HG03565 (cell line): ENCODE data around the gene NBEAL2.
"Not testable (repeated sequence)": the region's sequence is repeated elsewhere in the genome, so short reads cannot be mapped to it uniquely, and the experiment has no call there.

Source experiments
- ATAC-seq: cut with Tn5 transposase; IDR thresholded peaks from one replicate; pipeline ENCODE4 v1.9.1; 2021; ENCODE audit warnings: mild to moderate bottlenecking, moderate library complexity; ENCODE audit not compliant: unreplicated experiment

Gene NBEAL2

DNA sequence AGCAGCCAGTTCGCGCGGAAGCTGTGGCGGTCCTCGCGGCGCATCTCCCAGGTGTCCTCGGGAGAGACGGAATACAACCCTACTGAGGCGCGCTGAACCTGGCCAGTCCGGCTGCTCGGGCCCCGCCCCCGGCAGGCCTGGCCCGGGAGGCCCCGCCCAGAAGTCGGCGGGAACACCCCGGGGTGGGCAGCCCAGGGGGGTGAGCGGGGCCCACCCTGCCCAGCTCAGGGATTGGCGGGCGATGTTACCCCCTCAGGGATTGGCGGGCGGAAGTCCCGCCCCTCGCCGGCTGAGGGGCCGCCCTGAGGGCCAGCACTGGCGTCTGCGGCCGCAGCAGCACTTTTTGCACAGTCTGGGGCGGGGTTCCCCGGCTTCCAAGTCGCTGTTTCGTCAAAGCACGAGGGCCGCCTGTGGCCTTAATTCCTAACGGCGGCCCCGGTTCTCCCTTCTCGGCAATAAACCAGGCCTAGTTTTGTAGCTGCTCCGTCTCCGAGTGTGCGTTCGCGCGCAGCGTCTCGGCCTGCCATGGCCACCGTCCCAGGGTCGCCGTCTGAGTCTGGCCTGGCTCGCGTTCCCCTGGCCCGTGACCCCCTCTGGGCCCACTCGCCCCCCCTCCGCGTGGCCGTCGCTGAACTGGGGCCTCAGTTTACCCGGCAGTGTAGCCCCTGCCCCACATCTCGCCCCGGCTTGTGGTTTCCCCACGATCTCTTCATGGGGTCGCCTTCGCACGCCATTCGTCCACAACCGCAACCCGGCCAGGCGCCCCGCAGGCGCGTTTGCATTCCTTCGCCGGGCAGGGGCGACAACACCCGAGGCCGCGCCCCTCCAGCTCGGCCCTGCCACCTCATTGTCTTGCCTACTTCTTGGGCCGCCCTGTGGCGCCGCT lies 30.0 kb downstream of the NBEAL2 start:
- ATAC-seq, result peak; percentile 61

DNA sequence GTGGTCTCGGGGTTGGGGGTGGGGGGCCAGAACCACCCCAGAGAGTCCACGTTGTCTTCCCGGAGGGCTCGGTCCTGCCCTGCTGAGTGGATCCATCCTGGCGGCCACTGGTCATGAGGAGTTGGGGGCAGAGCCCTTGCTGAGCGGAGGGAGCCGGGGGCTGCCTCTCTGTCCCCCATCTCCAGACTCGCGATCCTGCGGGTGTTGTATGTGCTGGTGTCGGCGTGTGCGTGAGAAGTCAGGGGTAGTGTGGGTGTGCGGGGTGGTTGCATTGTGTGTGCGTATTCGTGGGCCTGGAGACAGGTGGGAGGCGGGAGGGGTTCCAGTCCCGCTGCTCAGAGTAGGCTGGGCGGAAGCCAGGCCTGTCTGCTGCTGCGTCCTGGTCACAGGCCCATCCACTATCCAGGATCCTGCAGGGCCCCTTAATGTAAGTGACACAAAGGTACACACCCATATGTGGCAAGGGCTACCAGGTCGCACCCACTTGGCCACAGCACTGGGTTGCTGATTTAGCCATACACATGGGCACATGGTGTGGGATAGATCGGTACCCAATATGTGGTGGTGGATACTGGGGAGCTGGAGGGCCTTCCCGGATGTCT lies 30.7 kb downstream of the NBEAL2 start:
- no peak for ATAC-seq

- no peak for ATAC-seq
Measured at GRCh38 chr3:47010910-47011309, 31.4 kb downstream of the NBEAL2 start.

- no peak for ATAC-seq
Measured at GRCh38 chr3:47011371-47011770, 31.9 kb downstream of the NBEAL2 start.

- no peak for ATAC-seq
Measured at GRCh38 chr3:47012342-47013230, 33.1 kb downstream of the NBEAL2 start.

GRCh38 chr3:47013231-47013630 lies 33.8 kb downstream of the NBEAL2 start:
- ATAC-seq, result no peak

- no peak for ATAC-seq
Measured at GRCh38 chr3:47014036-47014435, 34.6 kb downstream of the NBEAL2 start.

DNA sequence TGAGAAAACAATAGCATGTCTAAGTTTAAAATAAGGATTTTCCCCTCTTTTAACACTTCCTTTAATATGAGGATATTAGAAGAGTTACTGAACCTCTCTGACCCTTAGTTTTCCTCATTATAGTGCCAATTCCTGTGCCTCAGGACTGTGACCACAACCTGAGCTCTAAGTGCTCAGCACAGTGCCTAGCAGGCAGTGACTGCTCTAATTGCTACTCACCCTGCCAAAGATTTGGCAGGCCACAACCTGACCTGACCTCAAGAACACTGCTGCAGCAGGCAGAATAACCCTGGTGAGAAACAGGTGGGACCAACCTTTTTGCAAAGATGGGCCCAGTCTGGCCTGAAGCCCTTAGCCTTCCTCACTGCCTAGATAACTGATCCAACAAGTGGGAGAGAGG lies 35.7 kb downstream of the NBEAL2 start:
- ATAC-seq, result no peak

GRCh38 chr3:47016086-47016933 lies 36.8 kb downstream of the NBEAL2 start:
- no peak for ATAC-seq

DNA sequence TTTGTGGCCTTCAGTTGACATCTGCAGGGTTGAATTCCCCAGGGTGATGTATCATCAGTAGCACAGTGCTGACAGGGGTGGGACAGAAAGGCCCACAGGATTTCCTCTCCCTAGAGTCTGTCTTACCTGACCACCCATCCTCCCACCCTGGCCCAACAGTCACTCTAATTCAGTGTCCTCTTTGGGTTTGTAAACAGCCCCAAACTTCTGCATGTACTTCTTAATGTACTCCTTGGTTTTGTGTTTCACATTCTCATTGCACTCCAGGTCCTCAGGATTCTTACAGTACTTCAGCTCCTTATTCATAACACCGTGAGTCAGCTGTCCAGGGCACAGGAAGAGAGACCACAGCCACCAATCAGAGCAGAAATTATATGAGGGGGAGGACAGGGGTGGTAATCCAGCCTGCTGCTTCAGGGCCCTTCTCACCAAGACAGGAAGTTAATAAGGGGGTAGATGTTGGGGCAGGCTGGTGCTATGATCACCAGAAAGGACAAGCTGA lies 37.5 kb downstream of the NBEAL2 start:
- ATAC-seq, result no peak

- ATAC-seq, result no peak
Measured at GRCh38 chr3:47017504-47018268, 38.2 kb downstream of the NBEAL2 start.

DNA sequence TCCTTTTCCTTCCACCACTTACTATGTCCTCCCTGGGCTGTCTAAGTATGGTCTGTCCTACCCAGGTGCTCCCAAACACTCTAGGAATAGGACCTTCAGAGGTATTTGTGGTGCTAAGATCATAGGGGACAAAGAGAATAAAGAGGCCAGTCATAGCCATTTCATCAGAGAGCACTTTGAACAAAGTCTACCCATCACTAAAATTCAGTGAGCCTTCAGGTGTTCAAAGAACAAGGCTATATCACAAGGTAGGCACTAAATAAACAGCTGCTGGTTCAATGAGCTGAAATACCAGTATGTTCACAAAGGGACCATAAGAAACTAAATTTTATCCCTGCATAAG lies 38.8 kb downstream of the NBEAL2 start:
- ATAC-seq, result no peak

GRCh38 chr3:47019201-47019600 lies 39.7 kb downstream of the NBEAL2 start:
- peak; percentile 47 for ATAC-seq

DNA sequence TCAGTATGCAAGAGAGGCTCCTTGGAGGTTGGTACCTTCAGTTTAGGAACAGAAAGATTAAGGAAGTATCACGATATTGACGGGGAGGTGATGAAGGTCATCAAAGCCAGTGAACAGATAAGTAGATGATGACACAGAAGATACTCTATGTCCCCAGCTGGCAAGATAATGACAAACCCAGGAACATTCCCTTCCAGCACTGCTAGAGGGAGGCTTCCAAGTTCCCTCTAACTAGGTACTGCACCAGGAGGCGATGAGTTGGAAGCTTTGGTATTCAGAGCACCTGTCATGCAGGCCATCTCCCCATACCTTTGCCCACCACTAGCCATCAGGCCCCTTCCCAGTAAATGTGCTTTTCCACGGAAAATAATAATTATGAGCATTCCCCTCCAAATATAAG lies 40.8 kb downstream of the NBEAL2 start:
- no peak for ATAC-seq

DNA sequence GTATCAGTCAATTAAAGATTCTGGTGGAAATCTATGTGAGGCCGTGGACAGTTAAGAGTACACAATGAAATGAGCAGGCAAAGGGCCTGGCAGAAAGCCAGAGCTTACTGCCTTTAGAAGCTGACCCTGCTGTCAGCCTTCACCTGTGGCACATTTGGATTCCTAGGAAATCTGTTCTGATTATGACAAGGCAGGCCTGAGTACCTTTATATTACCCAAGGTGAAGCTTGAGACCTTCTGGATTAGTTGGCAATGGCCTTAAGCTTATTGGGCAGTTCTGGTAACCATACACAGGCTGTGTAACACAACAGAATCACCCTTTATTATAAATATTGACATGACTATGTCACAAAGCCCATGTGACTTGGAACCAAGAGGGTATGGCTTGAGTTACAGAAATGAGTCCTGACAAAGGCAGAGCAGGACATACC lies 43.2 kb downstream of the NBEAL2 start:
- ATAC-seq, result no peak

- no peak for ATAC-seq
Measured at GRCh38 chr3:47024932-47025331, 45.5 kb downstream of the NBEAL2 start.

GRCh38 chr3:47026432-47026831 lies 47.0 kb downstream of the NBEAL2 start:
- not testable (repeated sequence) for ATAC-seq

DNA sequence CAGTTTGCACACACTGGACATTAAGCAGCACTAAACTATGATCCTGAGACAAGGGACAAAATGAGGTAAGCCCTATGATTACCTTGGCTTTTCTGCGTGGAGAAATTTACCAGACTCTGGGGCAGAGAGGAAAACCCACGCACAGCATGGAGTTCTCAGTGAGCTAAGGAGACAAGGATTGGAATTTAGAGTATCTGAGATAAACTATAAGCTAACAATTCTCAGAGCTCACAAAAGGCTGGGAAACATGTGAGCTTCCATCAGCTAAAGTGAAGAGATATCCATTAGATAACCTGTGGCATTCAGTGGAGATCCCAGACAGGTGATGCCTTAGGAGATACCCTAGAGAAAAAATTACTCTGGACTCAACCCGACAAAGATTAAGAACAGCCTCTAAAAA lies 48.7 kb downstream of the NBEAL2 start:
- no peak for ATAC-seq

DNA sequence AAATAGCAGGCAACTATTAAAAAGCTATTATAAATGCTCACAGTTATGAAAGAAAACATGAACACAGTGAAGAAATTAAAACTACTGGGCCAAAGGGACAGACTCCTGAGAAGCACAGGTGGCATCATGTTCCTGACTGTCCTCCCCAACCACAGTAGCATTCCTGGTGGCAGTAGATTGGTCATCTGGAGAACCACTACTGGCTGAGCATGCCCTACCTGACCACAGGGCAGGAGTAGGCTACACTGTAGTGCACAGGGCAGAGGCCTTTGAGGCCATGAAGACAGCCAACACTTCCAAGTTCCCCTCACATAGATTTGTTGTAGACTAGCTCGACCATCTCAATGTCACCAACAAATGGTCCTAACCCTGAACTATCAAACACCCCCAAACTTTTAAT lies 49.2 kb downstream of the NBEAL2 start:
- no peak for ATAC-seq

DNA sequence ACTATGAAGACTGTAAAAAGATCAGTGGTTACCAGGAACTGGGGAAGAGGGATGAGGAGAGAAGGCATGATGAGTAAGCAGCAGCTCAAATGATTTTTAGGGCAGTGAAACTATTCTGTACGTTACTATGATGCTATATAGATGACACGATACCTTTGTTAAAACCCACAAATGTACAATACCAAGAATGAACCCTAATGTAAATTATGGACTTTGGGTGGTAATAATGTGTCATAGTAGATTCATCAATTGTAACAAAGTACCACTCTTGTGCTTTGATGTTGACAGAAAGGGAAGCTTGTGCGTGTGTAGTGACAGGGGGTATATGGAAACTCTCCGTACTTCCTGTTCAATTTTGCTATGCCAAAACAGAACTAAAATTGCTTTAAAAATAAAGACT lies 51.6 kb downstream of the NBEAL2 start:
- not testable (repeated sequence) for ATAC-seq
